Kidney tubule cell (primary cell): ENCODE results near the gene A4GNT.
A peak's percentile ranks its signal among the peaks of the same experiment; 100 is the strongest.
"Not testable (repeated sequence)": the region's sequence is repeated elsewhere in the genome, so short reads cannot be mapped to it uniquely, and the experiment has no call there.

ENCODE experiments used
- DNase-seq: peaks from one replicate; pipeline ENCODE4 v3.0.0-alpha.2; 2018; ENCODE audit warnings: low spot score

Gene A4GNT

DNA sequence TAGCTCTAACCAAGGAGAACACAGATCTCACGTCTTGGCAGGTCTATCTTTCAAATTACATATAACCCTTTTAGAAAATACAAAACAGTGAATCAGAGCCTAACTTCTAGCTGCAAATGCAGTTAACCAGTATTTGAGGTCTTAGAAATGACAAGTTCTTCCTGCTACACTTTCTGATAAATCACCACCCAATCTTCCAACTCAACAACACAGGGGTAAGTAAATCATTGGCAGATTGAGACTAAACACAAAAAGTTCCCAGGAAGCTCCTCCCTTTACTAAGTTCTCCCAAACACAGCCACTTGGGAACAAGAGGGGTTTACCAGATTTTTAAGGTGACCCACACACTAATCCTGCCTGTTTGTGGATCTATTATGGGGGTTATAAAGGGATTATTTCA, at the start of gene A4GNT:
A4GNT (minus strand) TSS at position 152 of the 400 bp plus-strand sequence. CDS start 1,134 bp downstream, outside the sequence.
- peak; percentile 54 for DNase-seq

DNA sequence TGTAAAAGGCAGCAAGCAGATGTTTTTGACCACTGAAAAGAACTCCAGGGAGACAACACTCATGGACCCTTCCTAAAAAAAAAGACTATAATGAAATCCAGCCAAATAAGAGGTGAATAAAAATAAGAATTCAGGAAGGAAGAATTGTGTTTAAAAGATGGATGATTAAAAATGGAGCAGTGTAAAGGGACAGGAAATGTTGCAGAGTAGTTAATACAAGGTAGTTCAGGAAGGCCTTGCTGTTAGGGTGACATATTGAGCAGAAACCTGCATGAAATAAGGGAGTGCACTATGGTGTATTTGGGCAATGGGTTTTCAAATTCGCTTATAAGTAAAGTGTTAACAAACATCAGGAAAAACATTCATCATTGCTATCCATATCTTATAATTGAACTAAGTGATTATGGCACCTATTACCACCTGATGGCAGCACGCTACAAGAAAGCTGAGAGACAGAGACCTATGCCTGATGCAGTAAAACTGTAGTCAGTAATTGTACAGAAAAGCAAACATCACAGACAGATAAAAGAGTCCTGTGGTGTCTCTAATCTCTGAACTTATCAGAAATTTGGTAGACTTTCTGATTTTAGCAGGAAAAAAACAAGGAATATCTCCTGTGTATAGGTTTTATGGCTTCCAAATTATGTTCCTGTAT, 48.3 kb upstream of the A4GNT start:
- DNase-seq: peak; percentile 54

GRCh38 chr3:138174421-138175131, 42.4 kb upstream of the A4GNT start, which contains the start of gene DBR1:
DBR1 (minus strand) TSS chr3:138174921; CDS start chr3:138174795, 126 bp downstream.
- DNase-seq: peak; percentile 88

DNA sequence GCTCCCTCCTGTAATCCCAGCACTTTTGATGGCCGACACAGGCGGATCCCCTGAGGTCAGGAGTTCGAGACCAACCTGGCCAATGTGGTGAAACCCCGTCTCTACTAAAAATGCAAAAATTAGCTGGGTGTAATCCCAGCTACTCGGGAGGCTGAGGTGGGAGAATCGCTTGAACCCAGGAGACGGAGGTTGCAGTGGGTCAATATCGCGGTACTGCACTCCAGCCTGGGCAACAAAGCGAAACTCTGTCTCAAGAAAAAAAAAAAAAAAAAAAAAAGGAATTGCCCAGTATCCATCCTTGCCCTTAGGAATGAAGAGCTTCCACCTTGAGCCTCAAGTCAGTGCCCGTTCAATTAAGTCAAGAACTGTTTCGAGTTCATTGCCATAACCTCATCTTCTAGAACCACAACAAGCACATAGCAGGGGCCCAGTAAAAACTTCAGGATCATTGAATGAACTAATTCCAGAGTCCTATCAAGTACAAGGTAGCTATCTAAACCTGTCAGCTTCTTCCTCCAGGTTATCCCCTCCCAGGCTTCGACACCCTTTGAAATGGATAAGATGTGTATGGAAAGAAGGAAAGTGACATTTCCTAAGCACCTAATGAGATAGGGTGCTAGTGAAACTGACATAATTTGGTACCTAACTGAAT, 41.7 kb upstream of the A4GNT start:
- no peak for DNase-seq

DNA sequence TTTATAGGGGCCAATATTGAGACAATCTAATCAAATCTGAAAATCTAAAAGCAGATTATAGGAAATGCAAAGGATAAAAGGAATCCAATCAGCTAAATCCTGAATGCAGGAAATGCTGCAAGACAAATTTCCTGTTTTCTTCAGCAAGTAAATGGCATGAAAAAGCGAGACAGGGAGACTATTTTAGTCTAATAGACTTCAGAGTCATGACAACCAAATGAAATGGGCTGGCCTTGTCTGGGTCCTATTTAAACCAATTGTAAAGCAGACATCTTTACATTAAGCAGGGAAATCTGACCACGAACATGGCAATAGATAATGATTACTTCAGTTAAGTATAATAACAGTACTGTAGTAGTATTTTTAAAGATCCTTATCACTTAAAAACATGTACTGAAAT, 40.4 kb upstream of the A4GNT start:
- DNase-seq: no peak

- no peak for DNase-seq
These were observed 32.9 kb upstream of the A4GNT start for GRCh38 chr3:138165061-138165460.

DNA sequence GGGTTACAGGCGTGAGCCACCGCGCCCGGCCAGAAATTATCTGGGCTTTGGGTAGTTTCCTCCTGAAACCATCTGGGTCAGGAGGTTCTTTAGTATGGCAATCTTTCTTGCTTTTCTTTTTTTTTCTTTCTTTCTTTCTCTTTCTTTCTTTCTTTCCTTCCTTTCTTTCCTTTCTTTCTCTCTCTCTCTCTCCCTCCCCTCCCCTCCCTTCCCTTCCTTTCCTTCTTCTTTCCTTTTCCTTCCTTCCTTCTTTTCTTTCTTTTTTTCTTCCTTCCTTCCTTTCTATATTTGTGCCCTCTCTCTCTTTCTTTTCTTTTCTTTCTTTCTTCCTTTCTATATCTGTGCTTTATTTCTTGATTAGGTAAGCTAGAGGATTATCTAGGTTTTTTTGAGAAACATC, 25.6 kb upstream of the A4GNT start:
- no peak for DNase-seq

DNA sequence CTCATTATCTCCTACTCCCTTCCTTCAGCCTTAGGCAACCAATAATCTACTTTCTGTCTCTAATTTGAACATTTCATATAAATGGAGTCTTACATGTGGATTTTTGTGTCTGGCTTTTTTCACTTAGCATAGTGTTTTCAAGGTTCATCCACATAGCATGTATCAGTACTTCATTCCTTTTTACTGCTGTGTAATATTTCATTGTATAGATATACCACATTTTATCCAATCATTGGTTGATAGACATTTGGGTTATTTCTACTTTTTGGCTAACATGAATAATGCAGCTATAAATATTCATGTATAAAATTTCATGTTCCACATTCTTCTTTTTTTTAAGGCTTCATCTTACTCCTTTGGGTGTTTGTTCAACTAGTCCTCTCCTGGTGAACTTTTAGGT, 22.3 kb upstream of the A4GNT start:
- no peak for DNase-seq

- DNase-seq: no peak
These were observed 16.3 kb upstream of the A4GNT start for GRCh38 chr3:138148503-138148902.

- not testable (repeated sequence) for DNase-seq
These were observed 10.0 kb upstream of the A4GNT start for GRCh38 chr3:138142181-138142580.

DNA sequence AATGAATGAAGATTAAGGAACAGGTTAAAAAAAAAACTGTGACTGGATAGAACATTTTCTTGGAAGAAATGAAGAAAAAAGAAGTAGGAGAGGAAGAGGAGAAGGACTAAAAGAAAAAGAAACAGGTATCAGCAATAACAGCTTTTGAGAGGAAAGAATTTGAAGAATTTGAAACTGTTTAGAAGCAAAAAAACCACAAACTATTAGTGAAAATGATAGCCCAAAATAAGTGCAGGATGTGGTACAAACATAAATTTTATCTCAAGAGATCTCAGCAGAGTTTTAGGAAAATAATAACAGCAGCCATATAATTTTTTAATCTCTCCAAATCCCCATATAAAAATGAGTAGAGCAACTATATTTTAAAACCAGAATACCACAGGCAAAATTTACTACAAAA, 8.8 kb upstream of the A4GNT start:
- DNase-seq: no peak

GRCh38 chr3:138139691-138140090, 7.5 kb upstream of the A4GNT start:
- DNase-seq: no peak

DNA sequence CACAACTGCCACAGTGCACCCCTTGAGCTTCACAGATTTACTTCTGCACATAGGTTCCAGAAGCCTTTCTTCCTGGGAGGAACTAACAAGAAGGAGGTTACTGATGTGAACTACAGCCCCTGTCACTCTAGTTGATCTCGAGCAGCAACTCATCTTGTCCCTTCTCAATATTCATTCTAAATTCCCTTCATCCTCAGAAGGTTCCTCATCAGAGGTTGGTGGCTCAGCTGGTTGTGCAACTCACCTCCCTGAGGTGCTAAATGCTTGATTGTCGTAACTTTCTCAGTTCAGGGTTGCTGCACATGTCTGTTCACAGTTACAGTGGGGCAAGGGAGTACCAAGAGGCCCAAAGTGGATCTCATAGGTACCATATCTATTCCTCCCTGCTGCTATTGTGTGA, 5.7 kb upstream of the A4GNT start:
- no peak for DNase-seq

DNA sequence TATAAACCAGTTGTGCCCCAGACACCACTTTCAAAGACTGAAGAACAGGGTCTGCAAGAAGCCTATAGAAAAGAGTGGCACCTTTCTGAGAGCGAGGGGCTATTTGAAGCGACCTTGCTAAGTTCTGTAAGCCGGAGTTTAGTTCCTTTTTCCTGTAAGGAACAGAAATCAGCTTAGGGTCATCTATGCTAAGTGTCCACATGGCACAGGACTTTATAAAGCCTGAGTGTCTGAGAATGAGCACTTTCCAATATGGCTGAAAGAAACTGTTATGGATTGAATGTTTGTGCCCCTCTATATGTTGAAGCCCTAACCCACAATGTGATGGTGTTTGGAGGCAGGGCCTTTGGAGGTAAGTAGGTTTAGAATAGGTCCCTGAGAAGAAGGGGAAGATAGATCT, 4.0 kb upstream of the A4GNT start:
- no peak for DNase-seq

GRCh38 chr3:138135833-138136194, 3.6 kb upstream of the A4GNT start:
- no peak for DNase-seq

- no peak for DNase-seq
These were observed 3.1 kb upstream of the A4GNT start for GRCh38 chr3:138135146-138135832.

GRCh38 chr3:138127636-138128365, 4.4 kb downstream of the A4GNT start:
- DNase-seq: no peak

GRCh38 chr3:138125548-138126221, 6.5 kb downstream of the A4GNT start:
- DNase-seq: peak; percentile 28

DNA sequence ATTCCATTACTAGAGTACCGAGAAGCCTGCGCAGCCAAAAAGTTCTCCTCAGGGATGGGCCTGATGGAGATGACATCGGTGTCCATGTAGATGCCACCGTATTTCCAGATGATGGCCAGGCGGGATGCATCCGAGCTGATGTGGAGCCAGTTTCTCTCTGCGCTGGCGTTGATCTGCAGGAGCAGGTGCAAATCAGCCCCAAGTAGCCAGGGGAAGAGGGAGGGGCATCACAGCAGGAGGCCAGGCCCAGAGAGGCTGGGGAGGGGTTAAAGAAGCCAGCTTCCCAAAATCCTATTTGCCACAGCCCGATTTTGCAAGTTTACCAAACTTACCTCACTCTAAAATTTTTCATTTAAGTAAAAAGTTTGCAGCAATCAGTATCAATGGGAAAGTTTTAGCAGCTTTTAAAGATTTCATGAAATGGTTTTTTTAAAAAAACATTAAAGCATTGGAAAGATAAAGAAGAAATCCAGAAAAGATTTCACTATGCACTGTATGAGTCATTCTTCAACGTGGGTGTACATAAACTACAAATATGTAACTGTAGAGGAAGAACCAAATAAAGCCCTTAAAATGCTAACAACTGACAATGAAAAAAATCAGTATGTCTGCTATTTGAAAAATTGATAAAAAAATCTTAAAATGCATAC, 7.4 kb downstream of the A4GNT start:
- DNase-seq: no peak

- DNase-seq: no peak
These were observed 8.0 kb downstream of the A4GNT start for GRCh38 chr3:138124188-138124587.

DNA sequence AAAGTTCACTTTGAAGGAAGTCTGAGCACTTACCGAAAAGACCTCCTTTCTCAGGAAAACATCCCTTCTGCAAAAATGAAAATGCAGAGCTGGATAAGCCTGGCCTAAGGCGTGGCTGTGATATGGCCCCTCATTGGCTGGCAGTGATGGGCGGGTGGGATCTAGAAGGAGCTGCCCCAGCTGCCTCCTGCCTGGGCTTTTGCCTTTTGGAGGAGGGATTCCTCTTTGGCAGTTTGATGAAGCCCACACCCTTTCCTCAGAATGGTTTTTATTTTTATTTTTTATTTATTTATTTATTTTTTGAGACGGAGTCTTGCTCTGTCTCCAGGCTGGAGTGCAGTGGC, 12.8 kb downstream of the A4GNT start:
- DNase-seq: no peak
